Measurements from ENCODE around the gene BTG2.
A peak's percentile ranks its signal among the peaks of the same experiment; 100 is the strongest.

BTG2 gene

DNA sequence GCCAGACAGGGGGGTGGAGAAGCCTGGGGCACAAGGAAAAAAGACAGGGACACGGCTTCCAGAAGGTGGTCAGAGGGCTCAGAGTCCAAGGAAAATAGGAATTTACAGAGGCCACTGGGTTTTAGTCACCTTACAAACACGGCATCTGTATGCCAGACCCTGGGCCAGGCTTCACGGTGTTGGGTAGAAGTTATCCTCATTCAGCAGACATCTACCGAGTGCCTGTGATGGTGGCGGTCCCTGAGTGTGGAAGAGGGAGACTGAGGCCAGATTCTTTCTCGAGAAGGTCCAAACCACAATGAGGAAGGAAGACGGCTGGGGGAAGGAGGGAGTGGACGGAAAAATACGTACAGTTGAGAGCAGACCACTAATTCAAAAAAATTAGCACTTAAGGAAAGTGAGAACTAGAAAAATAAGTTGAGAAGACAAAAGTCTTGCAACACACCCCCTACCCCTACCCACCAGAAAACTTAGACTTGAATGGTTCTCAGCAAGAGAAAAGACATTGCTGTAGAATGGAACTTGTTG, 864 bp upstream of the BTG2 start:
- TF ChIP-seq, protein P1, sequence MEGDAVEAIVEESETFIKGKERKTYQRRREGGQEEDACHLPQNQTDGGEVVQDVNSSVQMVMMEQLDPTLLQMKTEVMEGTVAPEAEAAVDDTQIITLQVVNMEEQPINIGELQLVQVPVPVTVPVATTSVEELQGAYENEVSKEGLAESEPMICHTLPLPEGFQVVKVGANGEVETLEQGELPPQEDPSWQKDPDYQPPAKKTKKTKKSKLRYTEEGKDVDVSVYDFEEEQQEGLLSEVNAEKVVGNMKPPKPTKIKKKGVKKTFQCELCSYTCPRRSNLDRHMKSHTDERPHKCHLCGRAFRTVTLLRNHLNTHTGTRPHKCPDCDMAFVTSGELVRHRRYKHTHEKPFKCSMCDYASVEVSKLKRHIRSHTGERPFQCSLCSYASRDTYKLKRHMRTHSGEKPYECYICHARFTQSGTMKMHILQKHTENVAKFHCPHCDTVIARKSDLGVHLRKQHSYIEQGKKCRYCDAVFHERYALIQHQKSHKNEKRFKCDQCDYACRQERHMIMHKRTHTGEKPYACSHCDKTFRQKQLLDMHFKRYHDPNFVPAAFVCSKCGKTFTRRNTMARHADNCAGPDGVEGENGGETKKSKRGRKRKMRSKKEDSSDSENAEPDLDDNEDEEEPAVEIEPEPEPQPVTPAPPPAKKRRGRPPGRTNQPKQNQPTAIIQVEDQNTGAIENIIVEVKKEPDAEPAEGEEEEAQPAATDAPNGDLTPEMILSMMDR (IDR thresholded peaks at IDR 0.05; ENCODE audit: low read depth, low read length): no peak
- H3K4me3 ChIP-seq (replicated peaks in 1 of 2; ENCODE audit: low read depth in 2 of 2, low read length in 2 of 2): no peak overlapping the region

DNA sequence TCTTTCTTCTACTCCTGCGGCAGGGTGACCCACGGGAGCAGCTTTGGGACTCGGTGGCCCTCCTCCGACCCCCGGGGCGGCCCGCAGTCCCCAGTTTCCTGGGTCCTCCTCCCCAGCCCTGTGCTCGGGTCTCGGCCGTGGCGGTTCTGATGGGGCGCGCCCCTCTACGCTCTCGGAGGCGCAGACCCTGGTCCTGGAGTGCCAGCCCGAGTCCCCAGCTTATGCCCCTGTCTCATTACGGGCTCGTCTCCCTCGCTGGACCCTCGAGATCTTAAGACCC, 430 bp downstream of the BTG2 start:
- TF ChIP-seq, protein P1 (IDR thresholded peaks at IDR 0.05; ENCODE audit: low read depth, low read length): no peak
- peak overlapping the region; percentile 93 to 95 for H3K4me3 ChIP-seq (replicated peaks in 1 of 2; ENCODE audit: low read depth in 2 of 2, low read length in 2 of 2)
- peak in 1 of 2 donors; percentile 15 for DNase-seq (ENCODE audit: low read depth in 2 of 2)

More for the DNA sequence above, 864 bp upstream of the BTG2 start:
- DNase-seq (ENCODE audit: low read depth in 2 of 2): no peak

DNA sequence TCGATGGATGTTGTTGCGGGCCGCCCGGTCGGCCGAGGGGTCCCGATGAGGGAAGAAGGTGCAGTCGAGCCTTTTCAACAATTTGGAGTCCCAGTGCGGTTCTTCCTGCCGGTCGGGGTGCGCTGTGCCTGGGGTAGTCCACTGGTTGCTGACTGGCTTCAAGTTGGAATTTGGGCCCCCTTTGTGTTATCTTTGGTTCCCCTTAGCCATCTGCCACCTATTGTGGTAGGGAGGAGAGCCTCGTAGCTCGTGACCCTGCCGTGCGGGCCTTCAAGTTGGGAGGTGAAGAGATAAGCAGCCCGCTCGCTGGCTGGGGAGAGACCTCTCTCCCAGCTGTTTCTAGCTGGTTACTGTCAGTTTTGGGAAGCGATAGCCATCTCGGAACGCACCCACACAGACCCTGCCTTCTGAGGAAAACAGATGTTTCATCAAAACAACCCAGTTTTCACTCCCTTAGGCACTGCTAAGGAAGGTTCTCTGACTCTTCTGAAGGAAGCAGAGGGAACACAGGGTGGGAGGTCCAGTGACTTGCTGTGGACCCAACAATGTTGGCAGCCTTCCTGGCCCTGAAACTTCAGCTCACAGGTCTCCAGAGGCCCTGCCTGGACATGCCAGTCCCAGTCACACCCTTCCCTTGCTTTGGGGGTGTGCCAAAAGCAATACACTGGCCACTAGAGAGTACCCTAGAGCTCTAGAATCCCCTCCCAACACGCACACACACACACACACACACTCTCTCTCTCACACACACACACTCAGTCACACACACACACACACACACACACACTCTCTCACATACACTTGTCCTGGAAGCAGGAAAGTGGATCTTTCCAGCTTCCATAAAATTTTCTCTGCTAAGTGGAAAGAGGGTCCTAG, 1.0 kb downstream of the BTG2 start:
- DNase-seq (ENCODE audit: low read depth in 2 of 2): peak; percentile 83 to 95
- peak overlapping the region; percentile 93 to 95 for H3K4me3 ChIP-seq (replicated peaks in 1 of 2; ENCODE audit: low read depth in 2 of 2, low read length in 2 of 2)
- TF ChIP-seq, protein P1 (IDR thresholded peaks at IDR 0.05; ENCODE audit: low read depth, low read length): no peak

DNA sequence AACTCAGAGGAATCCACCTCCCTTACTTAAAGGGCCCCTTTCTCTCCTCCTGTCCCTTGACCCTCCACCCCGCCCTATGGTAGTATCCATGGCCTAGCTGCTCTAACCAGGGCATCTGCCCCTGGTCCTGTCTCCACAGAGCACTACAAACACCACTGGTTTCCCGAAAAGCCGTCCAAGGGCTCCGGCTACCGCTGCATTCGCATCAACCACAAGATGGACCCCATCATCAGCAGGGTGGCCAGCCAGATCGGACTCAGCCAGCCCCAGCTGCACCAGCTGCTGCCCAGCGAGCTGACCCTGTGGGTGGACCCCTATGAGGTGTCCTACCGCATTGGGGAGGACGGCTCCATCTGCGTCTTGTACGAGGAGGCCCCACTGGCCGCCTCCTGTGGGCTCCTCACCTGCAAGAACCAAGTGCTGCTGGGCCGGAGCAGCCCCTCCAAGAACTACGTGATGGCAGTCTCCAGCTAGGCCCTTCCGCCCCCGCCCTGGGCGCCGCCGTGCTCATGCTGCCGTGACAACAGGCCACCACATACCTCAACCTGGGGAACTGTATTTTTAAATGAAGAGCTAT, 1.7 kb downstream of the BTG2 start:
- H3K4me3 ChIP-seq (replicated peaks in 1 of 2; ENCODE audit: low read depth in 2 of 2, low read length in 2 of 2): peak overlapping the region; percentile 93 to 95
- TF ChIP-seq, protein P1 (IDR thresholded peaks at IDR 0.05; ENCODE audit: low read depth, low read length): no peak
- DNase-seq (ENCODE audit: low read depth in 2 of 2): no peak

DNA sequence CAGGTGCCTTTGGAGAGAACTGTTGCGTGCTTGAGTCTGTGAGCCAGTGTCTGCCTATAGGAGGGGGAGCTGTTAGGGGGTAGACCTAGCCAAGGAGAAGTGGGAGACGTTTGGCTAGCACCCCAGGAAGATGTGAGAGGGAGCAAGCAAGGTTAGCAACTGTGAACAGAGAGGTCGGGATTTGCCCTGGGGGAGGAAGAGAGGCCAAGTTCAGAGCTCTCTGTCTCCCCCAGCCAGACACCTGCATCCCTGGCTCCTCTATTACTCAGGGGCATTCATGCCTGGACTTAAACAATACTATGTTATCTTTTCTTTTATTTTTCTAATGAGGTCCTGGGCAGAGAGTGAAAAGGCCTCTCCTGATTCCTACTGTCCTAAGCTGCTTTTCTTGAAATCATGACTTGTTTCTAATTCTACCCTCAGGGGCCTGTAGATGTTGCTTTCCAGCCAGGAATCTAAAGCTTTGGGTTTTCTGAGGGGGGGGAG, 2.4 kb downstream of the BTG2 start:
- DNase-seq (ENCODE audit: low read depth in 2 of 2): no peak
- TF ChIP-seq, protein P1 (IDR thresholded peaks at IDR 0.05; ENCODE audit: low read depth, low read length): no peak
- peak overlapping the region; percentile 93 to 95 for H3K4me3 ChIP-seq (replicated peaks in 1 of 2; ENCODE audit: low read depth in 2 of 2, low read length in 2 of 2)

DNA sequence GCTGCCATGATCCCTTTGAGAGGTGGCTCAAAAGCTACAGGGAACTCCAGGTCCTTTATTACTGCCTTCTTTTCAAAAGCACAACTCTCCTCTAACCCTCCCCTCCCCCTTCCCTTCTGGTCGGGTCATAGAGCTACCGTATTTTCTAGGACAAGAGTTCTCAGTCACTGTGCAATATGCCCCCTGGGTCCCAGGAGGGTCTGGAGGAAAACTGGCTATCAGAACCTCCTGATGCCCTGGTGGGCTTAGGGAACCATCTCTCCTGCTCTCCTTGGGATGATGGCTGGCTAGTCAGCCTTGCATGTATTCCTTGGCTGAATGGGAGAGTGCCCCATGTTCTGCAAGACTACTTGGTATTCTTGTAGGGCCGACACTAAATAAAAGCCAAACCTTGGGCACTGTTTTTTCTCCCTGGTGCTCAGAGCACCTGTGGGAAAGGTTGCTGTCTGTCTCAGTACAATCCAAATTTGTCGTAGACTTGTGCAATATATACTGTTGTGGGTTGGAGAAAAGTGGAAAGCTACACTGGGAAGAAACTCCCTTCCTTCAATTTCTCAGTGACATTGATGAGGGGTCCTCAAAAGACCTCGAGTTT, 3.1 kb downstream of the BTG2 start:
- TF ChIP-seq, protein P1 (IDR thresholded peaks at IDR 0.05; ENCODE audit: low read depth, low read length): no peak
- no peak for DNase-seq (ENCODE audit: low read depth in 2 of 2)
- peak overlapping the region in 1 of 2 donors; percentile 95 for H3K4me3 ChIP-seq (replicated peaks in 1 of 2; ENCODE audit: low read depth in 2 of 2, low read length in 2 of 2)

All from cardiac fibroblast (primary cell).